AG04450 (cell line): ENCODE measurements around the gene PLCXD1. TPM values are rescaled to one million over a fixed set of nuclear protein-coding genes. Genes with fewer than 3 reads are reported as not detected.

ENCODE experiments used
- CTCF ChIA-PET: fragments of 300-600, 350-600 bp; formaldehyde crosslinking; extraction: SDS; loops from one replicate; lab custom pipeline; 2022; ENCODE audit warnings: antibody characterized with exemption, inconsistent platforms; lab: Charles Lee
- POLR2A ChIA-PET: fragments of 350-600 bp; formaldehyde crosslinking; extraction: SDS; loops from one replicate; lab custom pipeline; 2021; ENCODE audit warnings: antibody characterized with exemption, inconsistent platforms; lab: Yijun Ruan, JAX
- DNase-seq: peaks from one replicate; pipeline ENCODE4 v3.0.0-alpha.2; 2011; ENCODE audit warnings: low read depth, low spot score
- H3K27ac ChIP-seq: one replicate; pipeline ENCODE4 v1.5.1; 2012; ENCODE audit warnings: low read depth, low read length, control low read depth
- H3K27me3 ChIP-seq: one replicate; pipeline ENCODE4 v1.6.0; 2012; ENCODE audit warnings: low read length; ENCODE audit not compliant: control insufficient read depth, insufficient read depth
- H3K4me3 ChIP-seq: 2 replicates; pipeline ENCODE4 v1.5.1; 2011; ENCODE audit warnings: mild to moderate bottlenecking, low read depth, low read length, control low read depth
- H3K9me3 ChIP-seq: 2 replicates; pipeline ENCODE4 v1.5.1; 2012; ENCODE audit warnings: low read length; ENCODE audit not compliant: control insufficient read depth, insufficient read depth
- polyA plus RNA-seq: library from polyadenylated mRNA; depleted of rRNA; stranded (reverse); fragments of >200 nt; gene quantifications from 2 replicates; pipeline ENCODE4 v1.2.3, GENCODE V29; 2011
- TF ChIP-seq, protein P1 (sequence below): IDR thresholded peaks from 2 replicates; pipeline ENCODE4 v1.5.1; 2011; ENCODE audit warnings: low read depth, low read length, control low read depth, inconsistent platforms

PLCXD1 gene
- polyA plus RNA-seq, 1 experiment: 9.0 TPM

DNA sequence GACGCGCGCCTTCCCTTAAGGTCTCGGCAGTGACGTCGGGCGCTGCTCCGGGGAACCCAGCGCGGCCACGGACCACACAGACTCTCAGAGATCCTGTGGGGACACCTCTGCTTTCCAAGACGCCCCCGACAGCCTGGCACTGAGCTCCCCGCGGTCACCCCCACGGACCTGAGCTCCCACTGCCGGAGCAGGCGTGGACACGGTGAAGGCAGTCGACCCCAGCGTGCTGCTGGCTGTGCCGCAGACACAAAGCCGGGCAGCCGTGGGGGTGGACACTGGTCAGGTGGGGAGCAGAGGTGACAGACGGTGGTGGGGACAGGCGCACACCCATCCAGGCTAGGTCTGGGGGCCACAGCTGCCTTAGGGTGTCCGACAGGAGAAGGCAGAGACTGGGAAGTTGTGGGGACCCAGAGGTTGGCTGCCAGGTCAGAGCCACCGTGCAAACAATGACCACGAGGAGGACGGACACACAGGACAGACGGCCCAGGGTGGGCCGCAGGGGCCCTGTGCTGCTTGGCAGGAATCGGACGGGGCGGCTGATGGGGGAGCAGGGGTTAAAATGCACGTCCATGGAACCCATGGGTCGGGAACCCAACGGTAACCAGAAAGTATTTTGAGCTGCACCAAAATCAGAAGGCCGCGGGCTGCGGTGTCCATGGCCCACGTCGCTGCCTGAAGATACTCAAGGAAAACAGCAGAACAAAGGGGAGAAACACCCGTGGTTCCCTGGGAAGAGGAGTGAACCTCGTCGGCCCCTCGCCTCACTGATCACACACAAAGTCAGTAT is 54.0 kb downstream of the PLCXD1 start:
- TF ChIP-seq, protein P1, sequence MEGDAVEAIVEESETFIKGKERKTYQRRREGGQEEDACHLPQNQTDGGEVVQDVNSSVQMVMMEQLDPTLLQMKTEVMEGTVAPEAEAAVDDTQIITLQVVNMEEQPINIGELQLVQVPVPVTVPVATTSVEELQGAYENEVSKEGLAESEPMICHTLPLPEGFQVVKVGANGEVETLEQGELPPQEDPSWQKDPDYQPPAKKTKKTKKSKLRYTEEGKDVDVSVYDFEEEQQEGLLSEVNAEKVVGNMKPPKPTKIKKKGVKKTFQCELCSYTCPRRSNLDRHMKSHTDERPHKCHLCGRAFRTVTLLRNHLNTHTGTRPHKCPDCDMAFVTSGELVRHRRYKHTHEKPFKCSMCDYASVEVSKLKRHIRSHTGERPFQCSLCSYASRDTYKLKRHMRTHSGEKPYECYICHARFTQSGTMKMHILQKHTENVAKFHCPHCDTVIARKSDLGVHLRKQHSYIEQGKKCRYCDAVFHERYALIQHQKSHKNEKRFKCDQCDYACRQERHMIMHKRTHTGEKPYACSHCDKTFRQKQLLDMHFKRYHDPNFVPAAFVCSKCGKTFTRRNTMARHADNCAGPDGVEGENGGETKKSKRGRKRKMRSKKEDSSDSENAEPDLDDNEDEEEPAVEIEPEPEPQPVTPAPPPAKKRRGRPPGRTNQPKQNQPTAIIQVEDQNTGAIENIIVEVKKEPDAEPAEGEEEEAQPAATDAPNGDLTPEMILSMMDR: no peak
- ChIA-PET POLR2A (no interaction called here), CTCF (no interaction called here)
- no peak for DNase-seq
- peaks cover 4% of the 10 kb centered on the region for H3K27me3 ChIP-seq
- H3K27ac ChIP-seq: no peak overlapping the region
- peaks cover 75% of the 10 kb centered on the region for H3K9me3 ChIP-seq
- no peak overlapping the region for H3K4me3 ChIP-seq

DNA sequence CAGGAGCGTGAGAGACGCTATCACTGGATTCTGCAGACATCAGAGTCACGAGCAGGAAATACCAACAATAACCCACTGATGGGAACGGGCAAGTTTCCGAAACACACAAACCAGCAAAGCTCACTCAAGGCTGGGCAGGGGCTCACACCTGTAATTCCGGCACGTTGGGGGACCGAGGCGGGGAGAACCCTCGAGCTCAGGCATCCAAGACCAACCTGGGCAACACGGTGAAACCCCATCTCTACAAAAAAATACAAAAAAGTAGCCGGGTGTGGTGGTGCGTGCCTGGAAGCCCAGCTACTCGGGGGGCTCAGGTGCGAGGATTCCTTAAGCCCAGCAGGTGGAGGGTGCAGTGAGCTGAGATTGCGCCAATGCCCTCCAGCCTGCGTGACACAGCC is 54.6 kb downstream of the PLCXD1 start:
- CTCF ChIA-PET: no interaction called here
- Histone ChIP-seq H3K4me3 (no peak overlapping the region), H3K9me3 (peaks cover 75% of the 10 kb centered on the region), H3K27me3 (peaks cover 4% of the 10 kb centered on the region), H3K27ac (no peak overlapping the region)
- TF ChIP-seq, protein P1: no peak
- POLR2A ChIA-PET: no interaction called here
- DNase-seq: no peak

DNA sequence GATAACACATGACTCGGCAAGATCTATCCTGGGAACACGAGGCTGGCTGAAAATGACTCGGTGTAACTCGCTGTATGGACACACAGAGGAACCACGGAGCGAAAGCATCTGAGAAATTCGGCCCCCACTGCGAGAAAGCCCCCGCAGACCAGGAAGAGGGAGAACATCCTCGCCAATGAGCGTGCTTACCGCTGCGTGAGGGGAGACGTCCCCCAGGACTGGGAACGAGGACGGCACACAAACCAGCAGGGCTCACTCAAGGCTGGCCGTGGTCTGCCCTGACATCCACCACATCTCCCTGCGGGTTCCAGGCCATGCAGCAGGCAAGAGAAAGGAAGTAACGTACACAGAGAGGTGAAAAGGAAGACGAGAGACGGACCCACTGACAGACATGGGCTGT is 55.0 kb downstream of the PLCXD1 start:
- Histone ChIP-seq H3K27me3 (peaks cover under 1% of the 10 kb centered on the region), H3K4me3 (no peak overlapping the region), H3K27ac (no peak overlapping the region), H3K9me3 (peaks cover 77% of the 10 kb centered on the region)
- CTCF ChIA-PET: no interaction called here
- DNase-seq: no peak
- POLR2A ChIA-PET: no interaction called here
- TF ChIP-seq, protein P1: no peak

DNA sequence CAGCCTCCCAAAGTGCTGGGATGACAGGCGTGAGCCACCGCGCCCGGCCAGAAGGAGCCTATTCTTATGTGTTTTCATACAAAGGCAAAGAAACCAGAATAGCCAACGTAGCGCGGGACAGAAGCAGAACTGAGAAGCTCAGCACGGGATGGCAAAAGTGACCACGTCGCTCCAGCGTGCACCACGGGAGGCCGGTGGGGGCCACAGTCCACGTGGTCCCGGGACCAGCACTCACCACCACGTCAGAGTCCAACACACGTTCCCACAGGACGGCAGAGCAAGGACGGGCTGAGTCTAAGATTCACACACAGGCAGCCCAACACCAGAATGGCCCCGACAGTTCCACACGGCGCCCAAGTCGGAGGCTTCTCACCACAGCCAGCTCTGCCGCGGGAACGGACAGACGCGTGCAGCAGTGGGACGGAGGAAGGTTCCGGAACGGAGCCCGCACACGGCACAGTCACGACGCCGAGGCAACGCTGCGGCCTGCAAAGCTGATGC is 56.2 kb downstream of the PLCXD1 start:
- POLR2A ChIA-PET: no interaction called here
- CTCF ChIA-PET: no interaction called here
- peaks cover 85% of the 10 kb centered on the region for H3K9me3 ChIP-seq
- H3K27me3 ChIP-seq: no peaks in the 10 kb centered on the region
- TF ChIP-seq, protein P1: no peak
- no peak overlapping the region for H3K4me3 ChIP-seq
- H3K27ac ChIP-seq: no peak overlapping the region
- DNase-seq: no peak

DNA sequence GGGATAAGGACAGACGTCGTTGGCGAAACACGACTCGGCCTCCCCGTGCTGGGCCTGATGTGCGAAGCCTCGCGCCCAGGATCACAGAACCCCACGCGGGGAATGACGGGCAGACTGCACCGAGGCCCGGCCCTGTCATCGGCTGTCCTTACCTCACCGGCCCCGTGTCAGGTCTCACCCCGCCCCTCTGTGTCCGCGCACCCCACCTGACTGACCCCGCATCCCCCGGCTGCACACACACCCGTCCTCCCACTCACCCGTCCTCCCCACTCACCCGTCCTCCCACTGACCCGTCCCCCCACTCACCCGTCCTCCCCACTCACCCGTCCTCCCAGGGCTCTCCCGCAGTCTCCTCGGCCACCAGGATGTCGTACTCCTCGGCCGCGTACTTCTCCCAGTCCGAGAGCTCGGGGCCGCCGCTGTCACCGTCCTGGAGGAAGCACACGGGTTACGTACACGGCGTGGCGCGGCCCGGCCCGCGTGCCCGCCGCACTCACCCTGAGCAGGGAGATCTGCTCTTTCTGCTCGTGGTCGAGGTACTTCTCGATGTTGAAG is 57.2 kb downstream of the PLCXD1 start:
- DNase-seq: no peak
- peaks cover 76% of the 10 kb centered on the region for H3K9me3 ChIP-seq
- no peak overlapping the region for H3K27ac ChIP-seq
- TF ChIP-seq, protein P1: no peak
- no peaks in the 10 kb centered on the region for H3K27me3 ChIP-seq
- ChIA-PET CTCF (no interaction called here), POLR2A (no interaction called here)
- H3K4me3 ChIP-seq: no peak overlapping the region
